ENCODE results near the gene MRPS18A. TPM values are rescaled to one million over a fixed set of nuclear protein-coding genes. Genes with fewer than 3 reads are reported as not detected.
"Not testable (repeated sequence)": the region's sequence is repeated elsewhere in the genome, so short reads cannot be mapped to it uniquely, and the experiment has no call there.

Gene MRPS18A
- total and polyA plus RNA-seq, 2 donors, result 33.3 to 55.8 TPM

DNA sequence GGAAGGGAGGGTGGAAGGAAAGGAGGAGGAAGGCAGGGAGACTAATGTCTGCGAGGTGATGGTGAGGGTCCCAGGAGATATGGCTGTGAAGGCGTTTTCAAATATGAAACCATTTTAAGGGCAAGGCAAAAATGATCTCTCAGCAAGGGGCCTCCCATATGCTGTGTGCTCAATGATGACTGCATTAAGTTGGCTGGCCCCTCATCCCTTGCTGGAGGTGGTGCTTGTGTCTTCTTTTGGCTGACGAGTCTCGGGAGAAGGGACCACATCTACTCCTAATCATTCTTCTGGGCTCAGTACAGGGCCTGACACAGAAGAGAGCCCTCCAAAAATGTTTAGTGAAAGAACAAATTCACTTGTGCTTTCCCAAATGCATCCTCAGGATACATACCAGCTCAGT is 23.0 kb upstream of the MRPS18A start:
- H3K27ac ChIP-seq (ENCODE audit: low read depth), result no peak overlapping the region
- no peak overlapping the region for H3K4me3 ChIP-seq (ENCODE audit: low read depth, low read length)
- no peaks in the 10 kb centered on the region for H3K36me3 ChIP-seq (ENCODE audit: insufficient read depth)
- 80% methylated on average over 4 of the region's 4 CpGs for WGBS
- no peaks in the 10 kb centered on the region for H3K4me1 ChIP-seq (ENCODE audit: insufficient read depth)
- DNase-seq (ENCODE audit: extremely low spot score), result no peak

DNA sequence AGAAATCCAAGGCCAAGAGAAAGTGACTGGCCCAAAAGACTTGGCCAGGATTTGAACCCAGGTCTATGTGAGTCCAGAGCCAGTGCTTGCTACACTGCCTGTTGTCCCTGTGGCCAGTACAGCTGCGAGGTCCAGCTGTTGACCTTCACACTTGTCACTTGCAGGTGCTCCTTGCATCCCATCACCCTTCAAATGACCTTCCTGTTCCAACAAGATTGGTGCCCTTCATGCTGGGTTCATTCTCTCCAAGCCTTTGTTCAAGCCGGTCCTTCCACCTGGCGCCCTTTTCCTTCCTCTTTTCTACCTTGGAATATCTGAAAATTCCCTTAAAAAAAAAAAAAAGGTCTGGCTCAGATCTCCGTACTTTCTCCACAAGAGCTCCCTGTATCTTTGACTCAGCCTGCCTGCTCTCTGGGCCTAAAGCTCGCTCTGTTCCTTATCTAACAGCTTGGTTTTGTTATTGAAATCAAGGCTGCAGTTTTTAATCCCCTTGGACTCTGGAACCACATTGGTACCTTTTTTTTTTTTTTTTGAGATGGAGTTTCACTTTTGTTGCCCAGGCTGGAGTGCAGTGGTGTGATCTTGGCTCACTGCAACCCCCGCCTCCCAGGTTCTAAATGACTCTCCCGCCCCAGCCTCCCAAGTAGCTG is 22.2 kb upstream of the MRPS18A start:
- DNase-seq (ENCODE audit: extremely low spot score), result no peak
- 69% methylated on average over 7 of the region's 7 CpGs for WGBS
- Histone ChIP-seq H3K4me1 (ENCODE audit: insufficient read depth) (no peaks in the 10 kb centered on the region), H3K4me3 (ENCODE audit: low read depth, low read length) (no peak overlapping the region), H3K36me3 (ENCODE audit: insufficient read depth) (no peaks in the 10 kb centered on the region), H3K27ac (ENCODE audit: low read depth) (no peak overlapping the region)

DNA sequence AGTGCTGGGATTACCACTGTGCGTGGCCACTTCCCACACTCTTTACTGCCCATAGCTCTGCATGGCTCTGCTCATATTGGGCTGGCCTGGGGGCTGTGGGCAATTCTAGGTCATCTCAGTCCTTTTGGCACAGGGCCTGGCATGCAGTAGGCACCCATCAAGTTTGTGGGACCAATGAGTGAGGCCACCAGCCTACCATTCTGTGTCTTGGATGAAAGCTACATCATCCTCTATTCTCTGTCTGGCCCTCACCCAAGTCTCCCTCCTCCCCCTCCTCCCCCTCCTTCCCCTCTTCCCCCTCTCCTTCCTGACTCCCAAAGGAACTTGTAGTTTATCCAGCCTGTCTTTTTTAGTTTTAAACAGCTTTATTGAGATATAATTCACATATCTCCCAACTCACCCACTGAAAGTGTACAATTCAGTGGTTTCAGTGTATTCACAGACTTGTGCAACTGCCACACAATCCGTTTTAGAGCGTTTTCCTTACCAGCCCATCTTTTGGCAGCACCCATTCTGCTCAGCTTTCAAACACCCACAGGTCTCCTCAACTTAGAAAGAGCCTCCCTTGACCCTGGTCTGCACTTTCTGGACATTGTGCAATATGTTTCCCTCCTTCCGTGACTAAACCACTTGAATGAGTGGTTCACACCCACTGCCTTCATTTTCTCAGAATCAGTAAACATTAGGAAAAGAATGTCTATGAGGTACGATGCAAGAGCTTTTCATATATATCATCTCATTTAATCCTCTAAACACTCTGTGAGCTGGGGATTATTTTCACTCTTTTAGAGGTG is 21.5 kb upstream of the MRPS18A start:
- H3K36me3 ChIP-seq (ENCODE audit: insufficient read depth), result no peaks in the 10 kb centered on the region
- no peak overlapping the region for H3K4me3 ChIP-seq (ENCODE audit: low read depth, low read length)
- WGBS, result 35% methylated on average over 5 of the region's 5 CpGs
- peaks cover 1% of the 10 kb centered on the region for H3K4me1 ChIP-seq (ENCODE audit: insufficient read depth)
- no peak overlapping the region for H3K27ac ChIP-seq (ENCODE audit: low read depth)
- no peak for DNase-seq (ENCODE audit: extremely low spot score)

DNA sequence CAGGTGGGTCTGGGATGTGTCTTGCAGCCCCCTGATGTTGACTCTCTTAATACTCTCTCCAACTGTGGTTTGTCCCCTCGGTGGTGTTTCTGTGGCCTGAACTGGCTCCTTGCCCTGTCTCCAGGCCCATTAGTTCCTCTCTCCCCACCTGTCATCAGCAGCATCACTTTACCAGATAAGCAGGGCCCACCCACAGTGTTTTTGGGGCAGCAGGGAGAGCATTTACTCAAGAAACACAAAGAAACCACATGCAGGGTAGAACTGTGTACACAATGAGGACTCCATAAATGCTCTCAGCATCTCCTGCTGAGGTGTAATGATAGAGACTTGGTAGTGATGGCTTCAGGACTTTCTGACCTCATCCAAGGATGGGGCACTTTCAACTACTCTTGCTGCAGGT is 20.2 kb upstream of the MRPS18A start:
- H3K36me3 ChIP-seq (ENCODE audit: insufficient read depth), result no peaks in the 10 kb centered on the region
- WGBS, result 36% methylated on average over 1 of the region's 1 CpG
- DNase-seq (ENCODE audit: extremely low spot score), result no peak
- H3K4me3 ChIP-seq (ENCODE audit: low read depth, low read length), result no peak overlapping the region
- no peak overlapping the region for H3K27ac ChIP-seq (ENCODE audit: low read depth)
- H3K4me1 ChIP-seq (ENCODE audit: insufficient read depth), result peaks cover 1% of the 10 kb centered on the region

DNA sequence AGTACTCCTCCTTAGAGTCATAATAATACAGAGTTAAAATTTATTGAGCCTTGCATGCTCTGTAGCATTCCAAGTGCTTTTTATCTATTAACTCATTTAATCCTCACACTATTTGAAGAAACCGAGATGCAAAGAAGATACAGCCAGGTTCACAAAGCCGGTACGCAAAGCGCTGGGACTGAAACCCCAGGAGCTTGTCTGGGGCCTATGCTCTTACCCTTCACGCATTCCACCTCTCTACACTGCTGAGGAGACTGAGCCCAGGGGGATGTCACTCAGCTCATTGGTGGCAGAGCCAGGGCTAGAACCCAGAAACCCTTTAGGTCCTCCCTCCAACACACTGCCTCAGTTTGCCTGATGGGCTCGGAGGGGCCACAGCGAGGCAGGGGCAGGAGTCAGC is 19.7 kb upstream of the MRPS18A start:
- no peak for DNase-seq (ENCODE audit: extremely low spot score)
- Histone ChIP-seq H3K27ac (ENCODE audit: low read depth) (no peak overlapping the region), H3K4me1 (ENCODE audit: insufficient read depth) (peaks cover 1% of the 10 kb centered on the region), H3K4me3 (ENCODE audit: low read depth, low read length) (no peak overlapping the region), H3K36me3 (ENCODE audit: insufficient read depth) (no peaks in the 10 kb centered on the region)
- 81% methylated on average over 7 of the region's 7 CpGs for WGBS

DNA sequence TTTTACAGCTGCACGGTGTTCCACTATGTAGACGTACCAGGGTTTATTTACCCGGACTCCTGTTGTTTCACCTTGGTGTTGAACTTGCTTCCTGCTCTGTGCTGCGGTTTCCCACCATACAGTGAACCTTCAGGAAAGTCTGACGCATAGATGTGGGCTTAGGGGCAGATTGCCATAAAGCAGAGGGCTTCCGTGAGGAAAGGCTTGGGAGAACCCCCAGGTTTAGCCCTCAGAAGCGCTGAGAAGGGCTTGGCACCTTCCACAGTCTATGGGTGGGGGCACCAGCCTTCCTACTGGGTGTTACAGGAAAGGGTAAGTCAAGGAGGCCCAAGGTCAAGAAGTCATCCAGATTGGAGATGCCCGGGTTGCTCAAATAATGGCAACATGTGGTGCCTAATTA is 19.2 kb upstream of the MRPS18A start:
- Histone ChIP-seq H3K4me3 (ENCODE audit: low read depth, low read length) (no peak overlapping the region), H3K27ac (ENCODE audit: low read depth) (no peak overlapping the region), H3K36me3 (ENCODE audit: insufficient read depth) (no peaks in the 10 kb centered on the region), H3K4me1 (ENCODE audit: insufficient read depth) (peaks cover 1% of the 10 kb centered on the region)
- no peak for DNase-seq (ENCODE audit: extremely low spot score)
- 57% methylated on average over 8 of the region's 8 CpGs for WGBS

DNA sequence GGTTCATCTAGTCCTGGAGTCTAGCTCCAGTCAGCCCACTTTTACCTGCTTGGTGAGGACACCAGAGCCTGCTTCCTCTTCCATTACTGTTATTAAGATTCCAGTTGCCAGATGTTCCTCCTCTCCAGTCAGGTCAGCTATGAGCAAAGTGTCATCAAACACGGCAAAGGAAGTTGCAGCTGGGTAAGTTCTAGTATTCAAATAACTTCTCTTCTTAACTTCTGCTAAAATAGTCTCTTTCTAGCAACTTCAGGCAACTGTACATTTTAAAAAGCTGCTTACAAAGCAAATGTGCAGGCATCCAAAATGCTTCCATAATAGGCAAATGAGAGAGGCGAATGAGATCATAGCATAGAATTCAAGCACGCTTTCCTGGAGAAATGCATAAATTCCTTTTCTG is 18.4 kb upstream of the MRPS18A start:
- 13% methylated on average over 3 of the region's 3 CpGs for WGBS
- Histone ChIP-seq H3K4me3 (ENCODE audit: low read depth, low read length) (no peak overlapping the region), H3K27ac (ENCODE audit: low read depth) (no peak overlapping the region), H3K4me1 (ENCODE audit: insufficient read depth) (peaks cover 1% of the 10 kb centered on the region), H3K36me3 (ENCODE audit: insufficient read depth) (no peaks in the 10 kb centered on the region)
- DNase-seq (ENCODE audit: extremely low spot score), result no peak

DNA sequence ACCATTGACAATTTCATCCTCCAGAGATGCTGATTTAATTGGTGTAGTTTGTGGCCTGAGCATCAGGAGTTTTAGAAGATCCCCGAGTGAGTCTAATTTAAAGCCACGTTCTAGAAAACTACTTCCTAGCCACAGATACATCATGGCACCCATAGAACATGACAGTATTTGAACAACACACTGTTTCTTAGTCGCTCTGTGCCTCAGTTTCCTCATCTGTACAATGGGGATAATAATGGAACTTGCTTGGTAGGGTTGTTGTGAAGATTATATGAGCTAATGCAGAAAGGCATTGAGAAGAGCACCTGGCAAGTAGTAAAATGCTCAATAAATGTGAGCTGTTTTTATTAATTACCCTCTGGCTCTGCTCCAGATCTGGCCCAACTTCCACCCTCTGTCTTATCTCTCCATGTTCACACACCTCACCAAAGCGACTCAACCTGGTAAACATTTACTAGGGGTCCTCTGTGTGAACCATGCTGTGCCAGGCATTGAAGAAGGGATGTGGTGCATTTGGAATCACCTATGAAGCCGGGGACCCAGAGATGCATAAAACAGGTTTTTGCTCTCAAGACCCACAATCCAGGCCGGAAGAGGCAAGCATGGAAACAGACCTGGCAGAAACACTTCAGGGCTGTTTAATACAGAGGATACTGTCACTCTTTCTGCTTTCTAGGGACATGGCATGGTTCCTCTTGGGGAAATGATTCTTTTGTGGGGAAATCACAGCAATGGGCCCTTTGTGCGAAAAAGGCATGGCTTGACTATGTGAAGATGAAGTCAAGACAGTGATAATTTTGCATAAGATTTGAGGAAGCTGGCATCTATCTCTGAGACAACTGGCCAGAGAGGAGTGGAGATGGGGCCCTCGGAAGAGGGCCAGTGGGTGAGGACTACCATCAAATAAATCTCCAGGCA is 16.2 kb upstream of the MRPS18A start:
- H3K36me3 ChIP-seq (ENCODE audit: insufficient read depth), result no peaks in the 10 kb centered on the region
- WGBS, result 73% methylated on average over 8 of the region's 8 CpGs
- no peak for DNase-seq (ENCODE audit: extremely low spot score)
- no peak overlapping the region for H3K27ac ChIP-seq (ENCODE audit: low read depth)
- H3K4me3 ChIP-seq (ENCODE audit: low read depth, low read length), result no peak overlapping the region
- peaks cover 4% of the 10 kb centered on the region for H3K4me1 ChIP-seq (ENCODE audit: insufficient read depth)

DNA sequence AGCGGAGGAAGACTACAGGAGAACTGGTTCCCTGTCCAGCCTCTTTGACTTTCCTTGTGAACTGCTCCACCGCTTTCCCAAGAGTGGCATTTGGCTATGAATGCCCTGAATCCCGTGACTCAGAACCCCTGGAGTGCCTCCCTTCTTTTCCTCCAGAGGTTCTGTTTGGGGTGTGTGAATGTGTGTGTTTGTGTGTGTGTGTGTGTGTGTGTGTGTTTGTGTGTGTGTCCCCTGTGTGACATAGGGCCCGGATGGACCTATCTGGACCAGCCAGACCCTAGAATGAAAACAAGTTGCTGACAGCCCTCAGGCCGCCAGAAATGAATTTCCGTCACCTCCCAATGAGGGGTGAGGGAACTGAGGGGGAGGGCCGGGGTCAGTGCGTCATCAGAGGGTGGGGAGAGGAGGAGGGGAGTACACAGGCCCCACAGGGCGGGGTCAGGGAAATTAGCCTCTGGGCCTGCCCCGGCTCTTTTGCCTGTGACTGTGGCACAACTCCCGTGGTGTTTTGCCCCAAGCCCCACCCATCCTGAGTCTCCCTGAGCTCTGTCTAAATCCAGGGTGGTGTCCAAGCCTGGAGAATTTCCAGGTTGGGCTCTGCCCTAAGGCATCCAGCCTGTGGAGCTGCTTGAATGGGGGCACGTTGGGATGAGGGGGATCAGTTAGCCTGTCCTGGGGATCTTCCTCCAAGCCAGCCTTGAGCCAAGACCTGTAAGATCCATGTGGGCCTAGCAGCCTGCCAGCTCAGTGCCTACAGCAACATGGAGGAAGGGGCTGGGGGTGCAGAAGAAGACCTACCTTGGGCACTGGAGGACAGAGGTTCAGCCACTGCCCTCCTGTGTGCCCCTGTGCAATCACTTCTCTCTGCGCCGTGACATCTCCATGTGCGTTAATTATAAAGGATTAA is 15.2 kb upstream of the MRPS18A start:
- DNase-seq (ENCODE audit: extremely low spot score), result peak; percentile 81
- Histone ChIP-seq H3K27ac (ENCODE audit: low read depth) (peak overlapping the region; percentile 85), H3K36me3 (ENCODE audit: insufficient read depth) (no peaks in the 10 kb centered on the region), H3K4me3 (ENCODE audit: low read depth, low read length) (no peak overlapping the region), H3K4me1 (ENCODE audit: insufficient read depth) (peaks cover 4% of the 10 kb centered on the region)
- WGBS, result 19% methylated on average over 15 of the region's 15 CpGs

DNA sequence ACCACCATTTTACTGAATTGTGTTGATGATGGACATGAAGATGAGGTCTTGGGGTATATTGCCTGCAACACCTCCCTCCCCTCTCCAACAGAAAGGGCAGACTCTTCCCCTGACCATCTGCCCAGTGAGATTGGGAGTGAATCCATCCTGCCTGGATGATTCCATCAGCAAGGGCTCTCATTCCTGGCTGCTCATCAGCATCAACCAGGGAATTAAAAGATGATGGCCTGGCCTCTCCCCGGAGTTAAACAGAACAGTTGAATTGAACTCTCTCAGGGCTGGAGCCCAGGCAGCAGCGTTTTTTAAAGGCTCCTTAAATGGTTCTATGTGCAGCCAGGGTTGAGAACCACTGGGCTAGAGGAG is 14.6 kb upstream of the MRPS18A start:
- no peak overlapping the region for H3K4me3 ChIP-seq (ENCODE audit: low read depth, low read length)
- DNase-seq (ENCODE audit: extremely low spot score), result no peak
- peak overlapping the region; percentile 85 for H3K27ac ChIP-seq (ENCODE audit: low read depth)
- WGBS, result 7% methylated on average over 2 of the region's 2 CpGs
- H3K4me1 ChIP-seq (ENCODE audit: insufficient read depth), result peaks cover 4% of the 10 kb centered on the region
- no peaks in the 10 kb centered on the region for H3K36me3 ChIP-seq (ENCODE audit: insufficient read depth)

DNA sequence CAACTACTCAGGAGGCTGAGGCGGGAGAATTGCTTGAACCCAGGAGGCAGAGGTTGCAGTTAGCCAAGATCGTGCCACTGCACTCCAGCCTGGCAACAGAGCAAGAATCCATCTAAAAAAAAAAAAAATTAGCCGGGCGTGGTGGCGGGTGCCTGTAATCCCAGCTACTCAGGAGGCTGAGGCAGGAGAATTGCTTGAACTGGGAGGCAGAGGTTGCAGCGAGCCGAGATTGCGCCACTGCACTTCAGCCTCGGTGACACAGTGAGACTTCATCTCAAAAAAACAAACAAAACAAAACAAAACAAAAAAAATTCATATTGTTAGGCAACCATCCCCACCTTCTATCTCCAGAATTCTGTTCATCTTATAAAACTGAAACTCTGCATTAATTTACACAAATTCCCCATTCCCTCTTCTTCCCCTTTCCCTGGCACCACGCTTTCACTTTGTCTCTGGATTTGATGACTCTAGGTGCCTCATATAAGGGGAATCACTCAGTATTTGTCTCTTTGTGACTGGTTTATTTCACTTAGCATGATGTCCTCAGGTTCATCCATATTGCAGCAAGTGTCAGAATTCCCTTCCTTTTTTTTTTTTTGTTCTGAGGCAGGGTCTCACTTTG is 13.5 kb upstream of the MRPS18A start:
- not testable (repeated sequence) for H3K4me3 ChIP-seq (ENCODE audit: low read depth, low read length); H3K4me1 ChIP-seq (ENCODE audit: insufficient read depth); H3K36me3 ChIP-seq (ENCODE audit: insufficient read depth); H3K27ac ChIP-seq (ENCODE audit: low read depth); DNase-seq (ENCODE audit: extremely low spot score)
- 90% methylated on average over 10 of the region's 10 CpGs for WGBS

DNA sequence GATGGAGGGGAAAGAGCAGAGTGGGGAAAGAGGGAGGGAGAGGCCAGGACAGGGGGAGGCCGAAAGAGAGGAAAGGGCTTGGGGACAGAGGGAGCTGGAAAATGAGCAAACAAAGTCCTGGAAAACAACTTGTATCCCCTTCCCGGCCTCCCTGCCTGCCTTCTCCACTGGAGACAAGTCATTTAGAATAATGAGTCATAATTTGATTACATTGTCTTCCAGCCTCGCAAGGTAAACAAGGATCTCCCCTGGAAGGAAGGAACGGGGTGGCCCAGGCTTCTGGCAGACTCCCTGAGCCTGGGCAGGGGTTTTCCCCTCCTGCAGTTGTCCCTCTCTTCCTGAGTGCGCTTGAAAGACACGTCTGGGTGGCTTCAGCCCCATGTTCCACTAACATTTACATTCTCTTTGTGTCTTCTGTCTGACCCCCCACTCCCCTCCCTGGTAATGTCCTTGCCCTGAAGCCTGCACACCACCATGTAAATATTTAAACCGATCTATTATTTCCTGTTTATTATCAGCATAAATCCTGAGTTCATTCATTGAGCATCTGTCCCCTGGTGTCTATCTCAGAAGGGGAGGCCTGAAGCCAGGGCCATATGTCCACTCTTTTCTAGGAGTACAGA is 12.1 kb upstream of the MRPS18A start:
- H3K4me1 ChIP-seq (ENCODE audit: insufficient read depth), result peaks cover 4% of the 10 kb centered on the region
- no peaks in the 10 kb centered on the region for H3K36me3 ChIP-seq (ENCODE audit: insufficient read depth)
- H3K4me3 ChIP-seq (ENCODE audit: low read depth, low read length), result no peak overlapping the region
- no peak for DNase-seq (ENCODE audit: extremely low spot score)
- H3K27ac ChIP-seq (ENCODE audit: low read depth), result peak overlapping the region; percentile 57
- WGBS, result 48% methylated on average over 7 of the region's 7 CpGs

Data from urinary bladder (tissue), 4 donors.